ENCODE results near the gene MAP2K5. TPM values are rescaled to one million over a fixed set of nuclear protein-coding genes. Genes with fewer than 3 reads are reported as not detected.

MAP2K5 gene
- total RNA-seq, 1 donor: 8.9 TPM

DNA sequence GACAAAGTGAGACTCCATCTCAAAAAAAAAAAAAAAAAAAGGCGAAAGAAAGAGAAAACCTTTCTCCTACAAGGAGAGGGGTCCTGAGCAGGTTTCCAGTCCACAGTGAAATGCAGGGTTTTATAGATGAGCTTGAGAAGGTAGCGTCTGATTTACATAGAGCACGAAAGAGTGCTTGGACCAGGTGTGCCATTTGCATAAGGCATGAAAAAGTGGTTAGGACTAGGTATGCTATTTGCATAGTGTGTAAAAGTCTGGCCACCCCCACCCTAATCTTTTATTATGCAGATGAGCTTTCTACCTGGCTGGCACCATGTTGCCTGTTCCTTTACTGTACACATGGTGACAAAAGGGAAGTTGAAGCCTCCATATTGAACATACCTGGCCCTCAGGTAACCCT, 311.0 kb downstream of the MAP2K5 start:
- no peak overlapping the region for H3K4me3 ChIP-seq (ENCODE audit: low read depth, low read length)
- no peak for DNase-seq (ENCODE audit: low read depth)
- TF ChIP-seq, protein P1, sequence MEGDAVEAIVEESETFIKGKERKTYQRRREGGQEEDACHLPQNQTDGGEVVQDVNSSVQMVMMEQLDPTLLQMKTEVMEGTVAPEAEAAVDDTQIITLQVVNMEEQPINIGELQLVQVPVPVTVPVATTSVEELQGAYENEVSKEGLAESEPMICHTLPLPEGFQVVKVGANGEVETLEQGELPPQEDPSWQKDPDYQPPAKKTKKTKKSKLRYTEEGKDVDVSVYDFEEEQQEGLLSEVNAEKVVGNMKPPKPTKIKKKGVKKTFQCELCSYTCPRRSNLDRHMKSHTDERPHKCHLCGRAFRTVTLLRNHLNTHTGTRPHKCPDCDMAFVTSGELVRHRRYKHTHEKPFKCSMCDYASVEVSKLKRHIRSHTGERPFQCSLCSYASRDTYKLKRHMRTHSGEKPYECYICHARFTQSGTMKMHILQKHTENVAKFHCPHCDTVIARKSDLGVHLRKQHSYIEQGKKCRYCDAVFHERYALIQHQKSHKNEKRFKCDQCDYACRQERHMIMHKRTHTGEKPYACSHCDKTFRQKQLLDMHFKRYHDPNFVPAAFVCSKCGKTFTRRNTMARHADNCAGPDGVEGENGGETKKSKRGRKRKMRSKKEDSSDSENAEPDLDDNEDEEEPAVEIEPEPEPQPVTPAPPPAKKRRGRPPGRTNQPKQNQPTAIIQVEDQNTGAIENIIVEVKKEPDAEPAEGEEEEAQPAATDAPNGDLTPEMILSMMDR (IDR thresholded peaks at IDR 0.05; ENCODE audit: insufficient read depth, low read length): no peak

DNA sequence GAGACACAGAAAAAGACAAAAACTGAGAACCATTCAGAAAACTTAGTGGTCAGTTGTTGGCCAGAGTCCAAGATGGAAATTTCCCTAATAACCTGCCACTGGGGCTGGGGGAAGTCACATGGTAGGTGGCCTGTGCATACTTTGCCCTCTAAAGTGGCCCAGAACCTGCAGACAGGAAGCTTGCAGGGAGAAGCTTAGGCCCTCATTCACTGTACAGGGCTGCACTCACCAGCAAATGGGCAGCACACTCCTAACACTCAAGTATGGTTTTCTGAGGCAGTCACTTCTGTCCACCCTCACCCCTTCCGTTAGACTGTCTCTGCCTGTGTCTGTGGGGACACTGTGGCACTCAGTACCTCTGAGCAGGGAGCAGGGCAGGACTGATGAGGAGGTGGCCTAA, 311.9 kb downstream of the MAP2K5 start:
- no peak for DNase-seq (ENCODE audit: low read depth)
- TF ChIP-seq, protein P1 (IDR thresholded peaks at IDR 0.05; ENCODE audit: insufficient read depth, low read length): no peak
- H3K4me3 ChIP-seq (ENCODE audit: low read depth, low read length): no peak overlapping the region

DNA sequence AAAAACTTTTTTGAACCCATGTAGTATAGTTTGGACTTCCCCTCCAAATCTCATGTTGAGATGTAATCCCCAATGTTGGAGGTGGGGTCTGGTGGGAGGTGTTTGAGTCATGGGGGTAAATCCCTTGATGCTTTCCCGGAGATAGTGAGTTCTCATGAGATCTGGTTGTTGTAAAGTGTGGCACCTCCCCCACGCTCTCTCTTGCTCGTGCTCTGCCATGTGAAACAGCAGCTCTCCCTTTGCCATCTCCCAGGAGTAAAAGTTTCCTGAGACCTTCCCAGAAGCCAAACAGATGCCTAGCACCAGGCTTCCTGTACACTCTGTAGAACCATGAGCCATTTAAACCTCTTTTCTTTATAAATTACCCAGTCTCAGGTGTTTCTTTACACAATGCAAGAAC, 313.3 kb downstream of the MAP2K5 start:
- DNase-seq (ENCODE audit: low read depth): no peak
- no peak overlapping the region for H3K4me3 ChIP-seq (ENCODE audit: low read depth, low read length)
- TF ChIP-seq, protein P1 (IDR thresholded peaks at IDR 0.05; ENCODE audit: insufficient read depth, low read length): no peak

Small RNA genes lying within 50 kb of the gene (small RNA-seq; reads per million reads assigned to genes)
- gene RNU6-1: 2.7 reads per million, percentile 78 among the genes with 10 or more reads in this experiment

Other genes with a start within 250 kb of the MAP2K5 start
- gene C15orf61, start 21.6 kb upstream of the MAP2K5 start, total RNA-seq (ENCODE audit: low replicate concordance): 5.0 and 5.8 TPM in 2 replicates

All from fibroblast of the aortic adventitia (primary cell).